ENCODE results near the gene MYO7B.

MYO7B gene

GRCh38 chr2:127591221-127591923, 55.9 kb downstream of the MYO7B start:
- no peak for DNase-seq

- no peak for DNase-seq
These were observed 57.3 kb downstream of the MYO7B start for GRCh38 chr2:127592761-127593227.

- DNase-seq: no peak
These were observed 58.0 kb downstream of the MYO7B start for GRCh38 chr2:127593228-127594115.

- no peak for DNase-seq
These were observed 58.7 kb downstream of the MYO7B start for GRCh38 chr2:127594116-127594591.

GRCh38 chr2:127596311-127597045, 61.0 kb downstream of the MYO7B start:
- no peak for DNase-seq

- no peak for DNase-seq
These were observed 61.8 kb downstream of the MYO7B start for GRCh38 chr2:127597046-127597983.

GRCh38 chr2:127597984-127598380, 62.5 kb downstream of the MYO7B start:
- DNase-seq: no peak

GRCh38 chr2:127598711-127599110, 63.2 kb downstream of the MYO7B start:
- DNase-seq: no peak

- no peak for DNase-seq
These were observed 63.7 kb downstream of the MYO7B start for GRCh38 chr2:127599211-127599610.

- DNase-seq: no peak
These were observed 69.5 kb downstream of the MYO7B start for GRCh38 chr2:127604986-127605385.

- DNase-seq: no peak
These were observed 70.3 kb downstream of the MYO7B start for GRCh38 chr2:127605691-127606263.

GRCh38 chr2:127606625-127607398, 71.3 kb downstream of the MYO7B start:
- no peak for DNase-seq

GRCh38 chr2:127607399-127607908, 72.0 kb downstream of the MYO7B start:
- no peak for DNase-seq

- DNase-seq: no peak
These were observed 72.9 kb downstream of the MYO7B start for GRCh38 chr2:127608061-127609030.

GRCh38 chr2:127609031-127609751, 73.7 kb downstream of the MYO7B start:
- DNase-seq: no peak

- DNase-seq: no peak
These were observed 74.3 kb downstream of the MYO7B start for GRCh38 chr2:127609818-127610217.

- DNase-seq: no peak
These were observed 75.1 kb downstream of the MYO7B start for GRCh38 chr2:127610561-127610960.

GRCh38 chr2:127611076-127611925, 75.8 kb downstream of the MYO7B start:
- no peak for DNase-seq

All from NCI-H1417 treated with DMSO at 0.1 percent for 48 hours (cell line).